ENCODE results near the gene FREY1. TPM values are rescaled to one million over a fixed set of nuclear protein-coding genes. Genes with fewer than 3 reads are reported as not detected.

FREY1 gene, protein sequence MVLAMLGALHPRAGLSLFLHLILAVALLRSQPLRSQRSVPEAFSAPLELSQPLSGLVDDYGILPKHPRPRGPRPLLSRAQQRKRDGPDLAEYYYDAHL
- total RNA-seq = 1.8 TPM
- polyA plus RNA-seq = not detected

DNA sequence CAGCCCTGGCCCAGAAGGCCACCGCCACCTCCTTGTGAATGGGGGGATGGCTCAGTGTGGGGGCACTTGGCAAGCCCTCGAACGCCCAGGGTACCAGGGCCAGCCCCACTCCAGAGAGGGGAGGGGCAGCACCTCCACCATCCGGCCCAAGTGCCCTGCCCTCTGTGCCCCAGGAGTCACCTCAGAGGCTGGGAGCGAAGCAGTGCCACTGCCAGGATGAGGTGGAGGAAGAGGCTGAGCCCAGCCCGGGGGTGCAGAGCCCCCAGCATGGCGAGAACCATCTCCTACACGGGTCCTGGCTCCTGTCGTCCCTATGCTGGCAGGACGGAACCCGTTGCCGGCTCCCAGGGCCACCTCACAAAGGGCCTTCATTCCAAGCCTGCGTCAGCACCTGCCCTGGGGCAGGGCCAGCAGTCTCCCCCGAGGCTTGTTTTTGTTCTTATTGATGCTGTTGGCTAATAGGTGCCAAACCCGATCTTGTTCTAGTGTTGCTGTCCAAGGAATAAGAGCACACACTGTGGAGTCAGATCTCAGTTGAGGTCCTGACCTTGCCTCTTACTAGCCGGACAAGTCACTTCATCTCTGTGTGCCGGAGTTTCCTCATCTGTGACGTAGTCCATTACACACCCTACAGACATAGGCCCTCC is at the start of gene FREY1:
Gene FREY1 (minus strand): TSS at position 307 of the 647 bp plus-strand sequence. CDS start 26 bp downstream, at position 281.
- Histone ChIP-seq H3K9me3 (ENCODE audit: control insufficient read depth in 2 of 2, low read length in 2 of 2) (no peaks in the 10 kb centered on the region), H3K4me3 (ENCODE audit: low read depth, low read length) (no peak within 1 kb of the TSS), H3K4me1 (ENCODE audit: control insufficient read depth, insufficient read depth, low read length, poor library complexity, severe bottlenecking) (peaks cover 9% of the 10 kb centered on the region), H3K36me3 (ENCODE audit: control insufficient read depth, insufficient read depth, low read length) (peaks cover 24% of the 10 kb centered on the region), H3K27me3 (ENCODE audit: control insufficient read depth, insufficient read depth, low read length) (no peaks in the 10 kb centered on the region), H3K27ac (ENCODE audit: insufficient read depth, low read length, poor library complexity, severe bottlenecking) (no peak within 1 kb of the TSS)
- peaks cover 0 to 12% (median 4%) of the 10 kb centered on the region in 4 donors for H3K4me1 Mint-ChIP-seq
- H3K4me3 Mint-ChIP-seq = peak within 1 kb of the TSS in 2 of 4 donors; percentile 47 to 55
- ATAC-seq (ENCODE audit: low read depth in 2 of 2) (no peak), DNase-seq (no peak)
- no peaks in the 10 kb centered on the region for H3K9me3 Mint-ChIP-seq
- peaks cover 6% of the 10 kb centered on the region for H3K27me3 Mint-ChIP-seq
- no peaks in the 10 kb centered on the region for H3K36me3 Mint-ChIP-seq
- H3K27ac Mint-ChIP-seq = peak within 1 kb of the TSS in 1 of 3 donors; percentile 76

DNA sequence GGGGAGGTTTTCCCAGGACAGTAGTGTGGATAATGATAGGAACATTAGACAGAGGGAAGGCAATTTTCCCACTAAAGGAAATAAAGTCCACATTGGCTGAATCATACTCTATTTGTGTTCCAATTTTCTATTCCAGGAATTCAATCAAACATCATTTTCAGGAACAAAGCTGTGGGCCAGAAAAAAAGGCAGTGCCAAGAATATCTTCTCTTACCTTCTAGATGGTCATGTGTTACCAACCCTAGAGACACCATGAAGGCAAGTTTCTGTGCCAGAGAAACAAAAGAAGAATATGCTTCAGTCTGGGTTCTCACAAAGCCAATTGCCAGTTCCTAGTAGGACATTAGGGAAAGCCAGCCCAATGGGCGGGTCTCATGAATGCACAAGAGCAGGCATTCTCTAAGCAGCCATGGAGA is 42.9 kb upstream of the FREY1 start:
- H3K27me3 Mint-ChIP-seq = no peaks in the 10 kb centered on the region
- H3K9me3 Mint-ChIP-seq = no peaks in the 10 kb centered on the region
- no peak overlapping the region for H3K27ac Mint-ChIP-seq
- no peak overlapping the region for H3K27ac ChIP-seq (ENCODE audit: insufficient read depth, low read length, poor library complexity, severe bottlenecking)
- ATAC-seq (ENCODE audit: low read depth in 2 of 2) = no peak
- H3K36me3 ChIP-seq (ENCODE audit: control insufficient read depth, insufficient read depth, low read length) = peaks cover 71% of the 10 kb centered on the region
- no peak overlapping the region for H3K4me3 ChIP-seq (ENCODE audit: low read depth, low read length)
- no peak overlapping the region for H3K4me3 Mint-ChIP-seq
- H3K9me3 ChIP-seq (ENCODE audit: control insufficient read depth in 2 of 2, low read length in 2 of 2) = no peaks in the 10 kb centered on the region
- no peak for DNase-seq
- no peaks in the 10 kb centered on the region for H3K4me1 ChIP-seq (ENCODE audit: control insufficient read depth, insufficient read depth, low read length, poor library complexity, severe bottlenecking)
- H3K36me3 Mint-ChIP-seq = peaks cover 38% of the 10 kb centered on the region
- no peaks in the 10 kb centered on the region for H3K27me3 ChIP-seq (ENCODE audit: control insufficient read depth, insufficient read depth, low read length)
- H3K4me1 Mint-ChIP-seq = peaks cover 0 to 1% (median under 1%) of the 10 kb centered on the region in 4 donors

DNA sequence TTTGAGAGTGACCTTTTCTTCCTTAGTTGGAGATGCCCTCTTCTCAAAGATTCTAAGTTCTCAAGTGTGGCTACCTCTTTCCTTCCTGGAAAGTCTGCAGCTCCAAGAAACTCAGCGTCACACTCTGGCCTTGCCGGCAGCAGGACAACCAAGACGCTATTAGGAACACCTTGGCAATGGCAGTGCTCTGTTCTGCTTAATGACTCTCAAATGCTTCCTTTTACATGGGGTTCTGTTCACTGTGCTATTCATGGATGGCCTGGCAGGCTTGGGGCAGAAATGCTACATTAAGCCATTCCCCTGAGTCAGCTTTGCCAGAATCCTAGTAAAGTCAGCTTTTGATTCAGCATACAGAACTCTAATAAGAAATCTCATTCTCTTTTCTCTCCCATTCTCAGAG is 41.3 kb upstream of the FREY1 start:
- Mint-ChIP-seq H3K27me3 (no peaks in the 10 kb centered on the region), H3K9me3 (no peaks in the 10 kb centered on the region), H3K4me1 (peaks cover 0 to 1% (median 0%) of the 10 kb centered on the region in 4 donors), H3K4me3 (no peak overlapping the region), H3K27ac (peak overlapping the region in 2 of 3 donors; percentile 13 to 67), H3K36me3 (peaks cover 47% of the 10 kb centered on the region)
- DNase-seq = no peak
- Histone ChIP-seq H3K27me3 (ENCODE audit: control insufficient read depth, insufficient read depth, low read length) (no peaks in the 10 kb centered on the region), H3K4me1 (ENCODE audit: control insufficient read depth, insufficient read depth, low read length, poor library complexity, severe bottlenecking) (no peaks in the 10 kb centered on the region), H3K4me3 (ENCODE audit: low read depth, low read length) (no peak overlapping the region), H3K9me3 (ENCODE audit: control insufficient read depth in 2 of 2, low read length in 2 of 2) (no peaks in the 10 kb centered on the region), H3K36me3 (ENCODE audit: control insufficient read depth, insufficient read depth, low read length) (peaks cover 80% of the 10 kb centered on the region), H3K27ac (ENCODE audit: insufficient read depth, low read length, poor library complexity, severe bottlenecking) (no peak overlapping the region)
- ATAC-seq (ENCODE audit: low read depth in 2 of 2) = no peak

DNA sequence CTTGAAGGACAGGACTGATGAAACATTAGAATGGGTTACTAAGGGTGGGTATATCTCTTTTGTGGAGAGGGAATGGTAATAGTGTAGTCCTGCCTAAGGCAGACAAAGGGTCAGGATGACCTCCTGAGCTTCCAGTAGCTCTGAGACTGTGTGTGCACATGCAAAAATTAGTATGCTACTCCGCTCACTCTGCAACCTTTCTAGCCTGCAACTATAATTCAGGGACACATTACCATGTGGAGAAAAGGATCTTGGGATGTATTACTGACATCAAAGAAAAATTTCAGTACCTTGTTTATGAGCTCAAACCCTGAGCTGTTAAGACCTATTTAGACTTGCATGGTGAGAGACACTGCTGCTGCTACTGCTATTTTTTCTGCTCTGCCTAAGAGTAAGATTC is 40.8 kb upstream of the FREY1 start:
- no peak for ATAC-seq (ENCODE audit: low read depth in 2 of 2)
- H3K4me1 ChIP-seq (ENCODE audit: control insufficient read depth, insufficient read depth, low read length, poor library complexity, severe bottlenecking) = no peaks in the 10 kb centered on the region
- H3K4me1 Mint-ChIP-seq = peaks cover 0 to 1% (median 0%) of the 10 kb centered on the region in 4 donors
- no peaks in the 10 kb centered on the region for H3K9me3 ChIP-seq (ENCODE audit: control insufficient read depth in 2 of 2, low read length in 2 of 2)
- H3K36me3 Mint-ChIP-seq = peaks cover 44% of the 10 kb centered on the region
- no peaks in the 10 kb centered on the region for H3K27me3 Mint-ChIP-seq
- H3K4me3 ChIP-seq (ENCODE audit: low read depth, low read length) = no peak overlapping the region
- H3K27me3 ChIP-seq (ENCODE audit: control insufficient read depth, insufficient read depth, low read length) = no peaks in the 10 kb centered on the region
- H3K9me3 Mint-ChIP-seq = no peaks in the 10 kb centered on the region
- H3K36me3 ChIP-seq (ENCODE audit: control insufficient read depth, insufficient read depth, low read length) = peaks cover 79% of the 10 kb centered on the region
- no peak for DNase-seq
- H3K4me3 Mint-ChIP-seq = peak overlapping the region in 1 of 4 donors; percentile 21
- H3K27ac ChIP-seq (ENCODE audit: insufficient read depth, low read length, poor library complexity, severe bottlenecking) = no peak overlapping the region
- H3K27ac Mint-ChIP-seq = no peak overlapping the region

DNA sequence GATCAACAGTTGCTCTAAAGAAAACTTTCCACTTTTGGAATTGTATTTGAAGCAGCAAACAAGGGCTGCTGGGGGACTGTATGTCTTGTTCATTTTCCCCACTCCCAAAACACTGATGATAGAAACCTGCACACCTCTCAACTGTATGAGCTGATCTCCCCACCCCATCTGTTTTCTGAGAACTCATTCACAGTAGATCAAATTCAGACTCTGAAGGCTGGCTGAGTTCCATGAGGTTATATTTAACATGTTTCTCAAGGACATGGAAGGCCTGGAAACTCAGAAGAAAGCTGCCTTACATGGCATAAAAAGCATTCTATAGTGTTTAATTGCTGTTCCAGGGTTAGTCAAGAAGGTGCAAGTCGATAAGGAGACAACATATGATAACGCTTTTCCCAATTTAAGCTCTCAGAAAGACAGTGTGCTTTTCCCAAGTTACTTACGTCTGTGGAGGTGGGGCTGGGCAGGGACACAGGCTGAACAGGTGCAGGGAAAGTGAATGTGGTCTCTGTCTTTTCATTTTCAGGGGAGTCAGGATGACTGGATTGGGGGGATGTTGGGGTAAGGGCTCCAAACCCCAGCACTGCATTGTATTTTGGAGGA is 38.4 kb upstream of the FREY1 start:
- H3K27me3 ChIP-seq (ENCODE audit: control insufficient read depth, insufficient read depth, low read length) = no peaks in the 10 kb centered on the region
- H3K9me3 ChIP-seq (ENCODE audit: control insufficient read depth in 2 of 2, low read length in 2 of 2) = no peaks in the 10 kb centered on the region
- peaks cover 0 to 1% (median 0%) of the 10 kb centered on the region in 4 donors for H3K4me1 Mint-ChIP-seq
- H3K9me3 Mint-ChIP-seq = no peaks in the 10 kb centered on the region
- H3K27ac ChIP-seq (ENCODE audit: insufficient read depth, low read length, poor library complexity, severe bottlenecking) = no peak overlapping the region
- H3K4me3 Mint-ChIP-seq = no peak overlapping the region
- H3K36me3 Mint-ChIP-seq = peaks cover 58% of the 10 kb centered on the region
- ATAC-seq (ENCODE audit: low read depth in 2 of 2) (no peak), DNase-seq (no peak)
- no peaks in the 10 kb centered on the region for H3K27me3 Mint-ChIP-seq
- no peak overlapping the region for H3K4me3 ChIP-seq (ENCODE audit: low read depth, low read length)
- H3K4me1 ChIP-seq (ENCODE audit: control insufficient read depth, insufficient read depth, low read length, poor library complexity, severe bottlenecking) = no peaks in the 10 kb centered on the region
- peaks cover 74% of the 10 kb centered on the region for H3K36me3 ChIP-seq (ENCODE audit: control insufficient read depth, insufficient read depth, low read length)
- H3K27ac Mint-ChIP-seq = no peak overlapping the region

DNA sequence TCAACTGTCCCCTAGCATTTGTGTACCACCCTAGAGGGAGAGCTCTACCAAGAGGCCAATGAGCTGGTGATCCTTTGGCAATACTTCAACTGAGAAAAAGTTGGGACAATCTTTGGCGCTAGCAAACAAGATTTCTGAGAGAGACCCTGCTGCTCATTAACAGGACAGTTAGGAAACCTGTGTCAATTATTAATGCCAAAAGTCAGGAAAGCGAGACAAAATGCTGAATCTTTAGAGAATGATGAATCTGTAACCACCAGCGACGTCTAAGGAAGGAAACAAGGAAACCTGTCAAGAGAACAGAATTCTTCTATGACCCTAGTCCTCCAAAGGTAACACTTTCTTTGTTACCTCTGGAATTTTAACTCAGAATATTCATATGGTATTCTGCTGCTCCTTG is 35.3 kb upstream of the FREY1 start:
- DNase-seq (no peak), ATAC-seq (ENCODE audit: low read depth in 2 of 2) (no peak)
- peak overlapping the region in 1 of 3 donors; percentile 12 for H3K27ac Mint-ChIP-seq
- no peaks in the 10 kb centered on the region for H3K9me3 ChIP-seq (ENCODE audit: control insufficient read depth in 2 of 2, low read length in 2 of 2)
- no peak overlapping the region for H3K4me3 ChIP-seq (ENCODE audit: low read depth, low read length)
- no peaks in the 10 kb centered on the region for H3K9me3 Mint-ChIP-seq
- H3K27ac ChIP-seq (ENCODE audit: insufficient read depth, low read length, poor library complexity, severe bottlenecking) = no peak overlapping the region
- no peaks in the 10 kb centered on the region for H3K4me1 Mint-ChIP-seq
- H3K27me3 ChIP-seq (ENCODE audit: control insufficient read depth, insufficient read depth, low read length) = no peaks in the 10 kb centered on the region
- no peaks in the 10 kb centered on the region for H3K27me3 Mint-ChIP-seq
- H3K4me3 Mint-ChIP-seq = no peak overlapping the region
- no peaks in the 10 kb centered on the region for H3K4me1 ChIP-seq (ENCODE audit: control insufficient read depth, insufficient read depth, low read length, poor library complexity, severe bottlenecking)
- H3K36me3 Mint-ChIP-seq = peaks cover 45% of the 10 kb centered on the region
- H3K36me3 ChIP-seq (ENCODE audit: control insufficient read depth, insufficient read depth, low read length) = peaks cover 56% of the 10 kb centered on the region

DNA sequence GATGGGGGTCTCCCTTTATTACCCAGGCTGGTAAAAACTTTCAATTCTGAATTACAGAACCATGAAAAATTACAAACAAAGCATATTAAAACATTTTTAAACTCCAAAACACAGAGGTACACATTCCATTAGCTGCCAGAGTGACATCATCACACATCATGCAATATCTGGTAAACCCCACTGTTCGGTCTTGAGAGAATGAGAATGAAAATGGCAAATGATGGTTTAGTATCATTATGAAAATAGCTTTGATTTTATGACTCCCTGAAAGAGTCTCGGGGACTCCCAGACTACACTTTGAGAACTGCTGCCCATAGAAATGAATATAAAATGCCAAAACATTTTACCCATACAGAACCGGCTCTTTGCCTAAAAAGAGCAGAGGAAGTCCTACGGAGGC is 34.2 kb upstream of the FREY1 start:
- no peak for ATAC-seq (ENCODE audit: low read depth in 2 of 2)
- Histone ChIP-seq H3K27ac (ENCODE audit: insufficient read depth, low read length, poor library complexity, severe bottlenecking) (no peak overlapping the region), H3K36me3 (ENCODE audit: control insufficient read depth, insufficient read depth, low read length) (peaks cover 58% of the 10 kb centered on the region)

More for the DNA sequence above, 34.2 kb upstream of the FREY1 start:
- Mint-ChIP-seq H3K27me3 (no peaks in the 10 kb centered on the region), H3K4me3 (no peak overlapping the region), H3K27ac (peak overlapping the region in 1 of 3 donors; percentile 14), H3K9me3 (no peaks in the 10 kb centered on the region), H3K4me1 (no peaks in the 10 kb centered on the region), H3K36me3 (peaks cover 53% of the 10 kb centered on the region)
- Histone ChIP-seq H3K27me3 (ENCODE audit: control insufficient read depth, insufficient read depth, low read length) (no peaks in the 10 kb centered on the region), H3K4me3 (ENCODE audit: low read depth, low read length) (no peak overlapping the region), H3K9me3 (ENCODE audit: control insufficient read depth in 2 of 2, low read length in 2 of 2) (no peaks in the 10 kb centered on the region), H3K4me1 (ENCODE audit: control insufficient read depth, insufficient read depth, low read length, poor library complexity, severe bottlenecking) (no peaks in the 10 kb centered on the region)
- DNase-seq = no peak
